HG03571 (cell line): Measurements from ENCODE around the gene VPS35L.

Experiments used
- ATAC-seq: cut with Tn5 transposase; IDR thresholded peaks from one replicate; pipeline ENCODE4 v1.9.1; 2021; ENCODE audit not compliant: unreplicated experiment

VPS35L gene

GRCh38 chr16:19555186-19555937, at the start of gene VPS35L:
Gene VPS35L, plus strand, starts transcription at chr16:19555703. Its CDS starts 27 bp downstream, at chr16:19555730.
- ATAC-seq = peak; percentile 97

- no peak for ATAC-seq
These were observed 48.5 kb upstream of the VPS35L start for GRCh38 chr16:19506965-19507364.

- no peak for ATAC-seq
These were observed 47.6 kb upstream of the VPS35L start for GRCh38 chr16:19507867-19508266.

GRCh38 chr16:19512297-19512696, 43.2 kb upstream of the VPS35L start:
- no peak for ATAC-seq

GRCh38 chr16:19513377-19514053, 42.0 kb upstream of the VPS35L start:
- no peak for ATAC-seq

GRCh38 chr16:19515757-19516156, 39.7 kb upstream of the VPS35L start:
- ATAC-seq = no peak

- ATAC-seq = no peak
These were observed 37.9 kb upstream of the VPS35L start for GRCh38 chr16:19517424-19518089.

GRCh38 chr16:19518388-19518787, 37.1 kb upstream of the VPS35L start:
- ATAC-seq = no peak

GRCh38 chr16:19520861-19521331, 34.6 kb upstream of the VPS35L start:
- no peak for ATAC-seq

- ATAC-seq = peak; percentile 64
These were observed 33.8 kb upstream of the VPS35L start, which contains the start of gene GDE1 for GRCh38 chr16:19521471-19522396. Gene GDE1, minus strand, starts transcription at chr16:19522098. Its CDS starts 134 bp downstream, at chr16:19521964.

- ATAC-seq = no peak
These were observed 33.1 kb upstream of the VPS35L start for GRCh38 chr16:19522397-19522732.

- ATAC-seq = no peak
These were observed 32.7 kb upstream of the VPS35L start for GRCh38 chr16:19522760-19523159.

GRCh38 chr16:19523184-19523558, 32.3 kb upstream of the VPS35L start:
- no peak for ATAC-seq

- peak; percentile 60 for ATAC-seq
These were observed 31.7 kb upstream of the VPS35L start, which contains the start of gene CCP110 for GRCh38 chr16:19523559-19524355. Gene CCP110, plus strand, starts transcription at chr16:19523942. Its CDS starts 3,940 bp downstream, at chr16:19527882.

GRCh38 chr16:19524356-19524615, 31.2 kb upstream of the VPS35L start:
- ATAC-seq = no peak

- ATAC-seq = no peak
These were observed 30.7 kb upstream of the VPS35L start for GRCh38 chr16:19524616-19525384.

- ATAC-seq = no peak
These were observed 30.1 kb upstream of the VPS35L start for GRCh38 chr16:19525385-19525723.

GRCh38 chr16:19527161-19527560, 28.3 kb upstream of the VPS35L start:
- ATAC-seq = no peak

GRCh38 chr16:19528666-19529065, 26.8 kb upstream of the VPS35L start:
- ATAC-seq = no peak
